ENCODE data around the gene TMEM186.
"Not testable (repeated sequence)": the region's sequence is repeated elsewhere in the genome, so short reads cannot be mapped to it uniquely, and the experiment has no call there.

Gene TMEM186

GRCh38 chr16:8808613-8809353, 11.3 kb upstream of the TMEM186 start:
- no peak for DNase-seq

GRCh38 chr16:8808009-8808408, 10.6 kb upstream of the TMEM186 start:
- no peak for DNase-seq

GRCh38 chr16:8807189-8807588, 9.8 kb upstream of the TMEM186 start:
- DNase-seq, result no peak

GRCh38 chr16:8806272-8806983, 9.0 kb upstream of the TMEM186 start:
- DNase-seq, result no peak

- no peak for DNase-seq
Observed at GRCh38 chr16:8804313-8804712, 6.9 kb upstream of the TMEM186 start.

GRCh38 chr16:8803733-8804132, 6.3 kb upstream of the TMEM186 start:
- not testable (repeated sequence) for DNase-seq

GRCh38 chr16:8801701-8802100, 4.3 kb upstream of the TMEM186 start:
- DNase-seq, result no peak

- no peak for DNase-seq
Observed at GRCh38 chr16:8798535-8799157, 1.2 kb upstream of the TMEM186 start.

- no peak for DNase-seq
Observed at GRCh38 chr16:8798174-8798527, 712 bp upstream of the TMEM186 start.

- DNase-seq, result no peak
Observed at GRCh38 chr16:8796469-8797363, 723 bp downstream of the TMEM186 start.

- DNase-seq, result no peak
Observed at GRCh38 chr16:8795818-8796217, 1.6 kb downstream of the TMEM186 start.

- DNase-seq, result no peak
Observed at GRCh38 chr16:8795091-8795490, 2.3 kb downstream of the TMEM186 start.

GRCh38 chr16:8788578-8789172, 8.8 kb downstream of the TMEM186 start:
- no peak for DNase-seq

GRCh38 chr16:8786316-8786715, 11.1 kb downstream of the TMEM186 start:
- not testable (repeated sequence) for DNase-seq

GRCh38 chr16:8785408-8785807, 12.0 kb downstream of the TMEM186 start:
- DNase-seq, result no peak

- DNase-seq, result no peak
Observed at GRCh38 chr16:8782673-8783072, 14.8 kb downstream of the TMEM186 start.

- no peak for DNase-seq
Observed at GRCh38 chr16:8781797-8782196, 15.6 kb downstream of the TMEM186 start.

- no peak for DNase-seq
Observed at GRCh38 chr16:8777217-8777616, 20.2 kb downstream of the TMEM186 start.

- no peak for DNase-seq
Observed at GRCh38 chr16:8776129-8776584, 21.3 kb downstream of the TMEM186 start.

GRCh38 chr16:8775359-8775758, 22.1 kb downstream of the TMEM186 start:
- DNase-seq, result no peak

- DNase-seq, result no peak
Observed at GRCh38 chr16:8774208-8774607, 23.2 kb downstream of the TMEM186 start.

GRCh38 chr16:8773537-8773936, 23.9 kb downstream of the TMEM186 start:
- no peak for DNase-seq

- no peak for DNase-seq
Observed at GRCh38 chr16:8768692-8769091, 28.7 kb downstream of the TMEM186 start.
